Loucy (cell line): Measurements from ENCODE around the gene NGRN.

ENCODE experiments used
- H2AFZ ChIP-seq: fragments of 200-600 bp; sonication (generic); 2 replicates; pipeline ENCODE4 v1.6.0; 2016; ENCODE audit warnings: antibody characterized with exemption, mild to moderate bottlenecking, low read length, moderate library complexity
- H3F3A ChIP-seq: fragments of 200-600 bp; 2 replicates; pipeline ENCODE4 v1.6.0; 2016; ENCODE audit warnings: antibody characterized with exemption, low read depth, mild to moderate bottlenecking
- H3K27me3 ChIP-seq: fragments of 200-600 bp; sonication (generic); 2 replicates; pipeline ENCODE4 v1.6.1; 2014; ENCODE audit warnings: low read length, mild to moderate bottlenecking; ENCODE audit not compliant: insufficient read depth, poor library complexity, severe bottlenecking
- H3K36me3 ChIP-seq: fragments of 200-600 bp; sonication (generic); 2 replicates; pipeline ENCODE4 v1.6.1; 2016; ENCODE audit warnings: low read length; ENCODE audit not compliant: insufficient read depth
- H3K4me1 ChIP-seq: fragments of 200-600 bp; sonication (generic); 2 replicates; pipeline ENCODE4 v1.5.1; 2014; ENCODE audit warnings: low read length, mild to moderate bottlenecking; ENCODE audit not compliant: insufficient read depth, poor library complexity, severe bottlenecking
- H3K4me2 ChIP-seq: fragments of 200-600 bp; sonication (generic); 2 replicates; pipeline ENCODE4 v1.6.0; 2014; ENCODE audit warnings: antibody characterized with exemption, low read length, low read depth, mild to moderate bottlenecking; ENCODE audit not compliant: poor library complexity, severe bottlenecking
- H3K4me3 ChIP-seq: fragments of 200-600 bp; sonication (generic); 2 replicates; pipeline ENCODE4 v1.5.1; 2014; ENCODE audit warnings: low read length, mild to moderate bottlenecking, mixed read lengths; ENCODE audit not compliant: poor library complexity, severe bottlenecking
- H3K79me2 ChIP-seq: fragments of 200-600 bp; sonication (generic); 2 replicates; pipeline ENCODE4 v1.6.1; 2014; ENCODE audit warnings: low read length; ENCODE audit not compliant: insufficient read depth
- H3K9ac ChIP-seq: fragments of 200-600 bp; sonication (generic); 2 replicates; pipeline ENCODE4 v1.6.0; 2014; ENCODE audit warnings: mild to moderate bottlenecking, low read depth, low read length, moderate library complexity; ENCODE audit not compliant: poor library complexity, severe bottlenecking
- H3K9me2 ChIP-seq: fragments of 200-600 bp; sonication (generic); replicated peaks from 2 replicates; pipeline ENCODE4 v1.6.1; 2016; ENCODE audit warnings: low read depth, low read length, mixed read lengths
- H3K9me3 ChIP-seq: fragments of 200-600 bp; sonication (generic); 2 replicates; pipeline ENCODE4 v1.6.1; 2014; ENCODE audit warnings: mild to moderate bottlenecking, antibody characterized with exemption, low read length, low read depth; ENCODE audit not compliant: insufficient read depth
- H4K20me1 ChIP-seq: fragments of 200-600 bp; sonication (generic); 2 replicates; pipeline ENCODE4 v1.6.0; 2014; ENCODE audit warnings: antibody characterized with exemption, low read length, mild to moderate bottlenecking; ENCODE audit not compliant: insufficient read depth, poor library complexity, severe bottlenecking
- CTCF ChIP-seq: fragments of 200-600 bp; sonication (generic); conservative IDR thresholded peaks from 2 replicates; pipeline ENCODE4 v1.5.1; 2014; ENCODE audit warnings: mild to moderate bottlenecking, antibody characterized with exemption, low read length
- EZH2phosphoT487 ChIP-seq: fragments of 200-600 bp; IDR thresholded peaks from 2 replicates; pipeline ENCODE4 v1.6.1; 2018; ENCODE audit warnings: antibody characterized with exemption, mild to moderate bottlenecking, moderate library complexity, borderline replicate concordance

Gene NGRN

DNA sequence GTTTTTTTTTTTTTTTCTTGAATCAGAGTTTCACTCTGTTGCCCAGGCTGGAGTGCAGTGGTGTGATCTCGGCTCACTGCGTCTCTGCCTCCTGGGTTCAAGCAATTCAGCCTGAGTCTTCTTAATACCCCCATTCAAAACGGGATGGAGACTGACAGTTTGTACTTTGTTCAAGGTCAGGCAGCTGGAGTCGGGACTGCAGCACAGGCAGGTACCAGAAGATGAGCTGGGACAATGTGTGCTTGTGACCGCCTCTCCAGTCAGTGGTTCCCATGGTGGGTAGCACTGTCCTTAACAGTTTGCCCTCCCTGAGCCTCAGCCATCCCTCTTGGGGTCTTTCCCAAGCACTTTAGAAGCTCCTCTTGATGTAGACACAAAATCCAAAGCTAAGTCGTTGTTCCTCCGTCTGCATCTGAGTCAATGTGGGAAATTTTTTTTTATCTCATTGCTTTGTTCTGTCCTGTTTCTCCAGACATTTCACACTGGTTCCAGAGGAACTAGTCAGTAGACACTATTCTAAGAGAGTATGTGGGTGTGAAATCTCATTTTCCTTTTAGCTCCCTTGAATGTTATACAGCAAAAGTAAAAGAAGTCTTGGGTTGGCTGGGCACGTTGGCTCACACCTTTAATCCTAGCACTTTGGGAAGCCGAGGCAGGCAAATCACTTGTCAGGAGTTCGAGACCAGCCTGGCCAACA, 21.4 kb upstream of the NGRN start:
- Histone ChIP-seq H3K9me2 (no peaks in the 10 kb centered on the region), H3K4me2 (no peak overlapping the region), H4K20me1 (no peaks in the 10 kb centered on the region), H3K27me3 (no peaks in the 10 kb centered on the region), H3F3A (no peaks in the 10 kb centered on the region; the same call in 1 of the 2 replicates), H2AFZ (no peak overlapping the region), H3K4me3 (no peak overlapping the region), H3K36me3 (no peaks in the 10 kb centered on the region), H3K9ac (no peak overlapping the region), H3K9me3 (no peaks in the 10 kb centered on the region), H3K79me2 (no peaks in the 10 kb centered on the region), H3K4me1 (no peaks in the 10 kb centered on the region)
- TF ChIP-seq CTCF, result no peak
- no peak for TF ChIP-seq EZH2phosphoT487

DNA sequence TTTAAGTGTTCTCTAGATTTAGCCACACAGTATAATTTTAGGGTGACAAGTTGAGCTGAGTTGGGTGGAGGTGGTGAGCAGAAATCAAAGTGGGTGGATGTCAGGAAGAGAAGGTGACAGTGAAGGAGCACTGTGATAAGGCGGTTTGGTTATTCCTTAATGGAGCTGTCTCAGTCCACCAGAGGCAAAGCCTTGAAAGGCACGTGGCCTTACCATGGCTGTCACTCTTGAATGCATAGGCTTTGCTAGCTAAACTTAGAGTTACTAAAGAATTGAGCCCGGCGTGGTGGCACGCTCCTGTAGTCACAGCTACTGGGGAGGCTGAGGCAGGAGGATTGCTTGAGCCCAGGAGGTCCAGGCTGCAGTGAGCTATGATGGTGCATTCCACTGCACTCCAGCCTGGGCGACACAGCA, 16.7 kb upstream of the NGRN start:
- Histone ChIP-seq H3K27me3 (no peaks in the 10 kb centered on the region), H3K4me1 (no peaks in the 10 kb centered on the region), H3K79me2 (no peaks in the 10 kb centered on the region), H3K4me2 (no peak overlapping the region), H3K9me3 (no peaks in the 10 kb centered on the region), H3K9ac (no peak overlapping the region), H3F3A (no peaks in the 10 kb centered on the region; the same call in 1 of the 2 replicates), H2AFZ (no peak overlapping the region), H3K9me2 (no peaks in the 10 kb centered on the region), H4K20me1 (no peaks in the 10 kb centered on the region), H3K36me3 (no peaks in the 10 kb centered on the region), H3K4me3 (no peak overlapping the region)
- TF ChIP-seq EZH2phosphoT487, result no peak

GRCh38 chr15:90249203-90249863, 16.1 kb upstream of the NGRN start, which contains the start of gene TTLL13:
Gene TTLL13 (plus strand): TSS chr15:90249556. CDS start chr15:90250631, 1,075 bp downstream.
- Histone ChIP-seq H3K9ac (no peak within 1 kb of the TSS), H3K4me1 (no peaks in the 10 kb centered on the region), H3F3A (no peaks in the 10 kb centered on the region; the same call in 1 of the 2 replicates), H3K4me3 (peak within 1 kb of the TSS; percentile 59), H2AFZ (peak within 1 kb of the TSS; percentile 75; the same call in 1 of the 2 replicates), H3K4me2 (peak within 1 kb of the TSS; percentile 74), H3K27me3 (no peaks in the 10 kb centered on the region), H3K79me2 (no peaks in the 10 kb centered on the region), H3K9me2 (no peaks in the 10 kb centered on the region), H3K9me3 (no peaks in the 10 kb centered on the region), H4K20me1 (no peaks in the 10 kb centered on the region), H3K36me3 (no peaks in the 10 kb centered on the region)
- no peak for TF ChIP-seq CTCF
